ENCODE measurements around the gene TRIOBP. TPM values are rescaled to one million over a fixed set of nuclear protein-coding genes. Genes with fewer than 3 reads are reported as not detected.

TRIOBP gene
- total RNA-seq, 1 donor from 2014 or later: 49.5 TPM

DNA sequence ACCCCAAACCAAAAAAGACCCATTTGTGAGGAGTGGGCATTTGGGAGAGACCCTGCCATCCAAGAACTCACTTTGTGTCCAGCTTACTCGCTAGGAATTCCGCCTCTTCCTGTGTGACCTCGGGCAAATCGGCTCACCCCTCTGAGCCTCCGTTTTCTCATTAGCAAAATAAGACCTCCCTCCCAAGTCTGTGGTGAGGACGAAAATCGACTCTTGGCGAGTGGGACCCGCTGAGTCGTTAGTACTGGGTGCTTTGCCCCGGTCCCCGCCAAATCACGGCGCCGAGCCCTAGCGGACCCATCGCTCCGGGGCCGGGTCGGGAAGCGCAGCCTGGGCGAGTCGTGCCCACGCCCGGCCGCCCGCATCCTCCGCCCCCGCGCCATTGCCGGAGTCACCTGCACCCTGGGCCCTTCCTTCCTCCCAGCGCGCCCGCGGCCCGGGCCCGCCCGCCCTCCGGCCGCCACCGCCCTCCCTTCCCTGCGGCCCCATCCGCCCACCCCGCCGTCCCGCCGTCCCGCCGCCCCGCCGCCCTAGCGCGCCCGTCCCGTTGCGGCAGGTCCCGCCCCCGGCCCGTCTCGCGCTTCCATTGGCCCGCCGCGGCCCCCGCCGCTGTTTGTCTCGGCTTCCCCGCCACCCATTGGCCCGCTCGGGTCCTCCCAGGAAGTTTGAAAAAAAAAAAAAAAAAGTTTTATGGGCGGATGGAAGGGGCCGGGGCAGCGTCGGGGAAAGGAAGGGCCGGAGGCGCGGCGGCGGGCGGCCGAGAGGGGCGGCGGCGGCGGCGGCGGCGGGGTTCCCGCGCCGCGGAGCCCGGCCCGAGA lies 48.9 kb downstream of the TRIOBP start:
- H3K27ac Mint-ChIP-seq (ENCODE audit: unreplicated experiment): peak overlapping the region; percentile 54
- no peaks in the 10 kb centered on the region for H3K36me3 Mint-ChIP-seq (ENCODE audit: low read depth)
- H3K9me3 Mint-ChIP-seq (ENCODE audit: low read depth): no peaks in the 10 kb centered on the region
- no peak for TF ChIP-seq CTCF (IDR thresholded peaks at IDR 0.05)
- no peaks in the 10 kb centered on the region for H3K27me3 Mint-ChIP-seq (ENCODE audit: low read depth)
- no peak for DNase-seq (ENCODE audit: low spot score)
- H3K4me3 Mint-ChIP-seq (ENCODE audit: unreplicated experiment): peak overlapping the region; percentile 79
- peaks cover 62% of the 10 kb centered on the region for H3K4me1 Mint-ChIP-seq (ENCODE audit: low read depth)

DNA sequence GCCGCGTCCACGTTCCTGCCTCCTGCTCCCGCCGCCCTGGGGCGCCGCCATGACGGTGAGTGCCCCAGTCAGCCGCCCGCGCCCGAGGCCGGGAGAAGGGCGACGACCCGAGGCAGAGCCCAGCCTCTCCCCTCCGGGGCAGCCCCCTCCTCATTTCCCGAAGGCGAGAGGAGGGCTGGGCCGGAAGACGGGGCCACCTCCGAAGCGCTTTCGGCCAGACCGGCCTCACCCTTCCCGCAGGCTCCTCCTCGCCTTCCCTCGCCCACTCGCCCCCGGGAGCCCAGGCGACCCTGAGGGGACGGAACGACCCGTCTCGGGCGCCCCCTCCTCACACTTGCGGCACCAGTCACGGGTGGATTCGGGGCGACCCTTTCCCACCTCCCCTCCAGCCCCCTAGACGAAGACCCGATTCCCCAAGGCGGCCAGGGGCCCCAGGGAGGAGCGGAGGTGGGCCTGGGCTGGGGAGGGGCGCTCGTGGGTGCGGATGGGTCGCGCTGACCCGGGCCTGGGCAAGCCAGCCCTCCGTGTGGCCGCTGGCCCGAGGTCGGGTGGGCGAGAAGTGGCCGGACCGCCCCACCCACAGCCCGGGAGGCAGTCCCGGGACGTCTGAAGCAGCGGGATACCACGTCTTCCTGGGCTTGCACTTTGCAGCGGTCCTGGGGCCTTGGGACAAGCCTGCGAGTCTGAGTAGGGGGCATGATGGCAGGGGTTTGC lies 49.7 kb downstream of the TRIOBP start:
- TF ChIP-seq CTCF (IDR thresholded peaks at IDR 0.05): no peak
- no peak for DNase-seq (ENCODE audit: low spot score)
- H3K4me1 Mint-ChIP-seq (ENCODE audit: low read depth): peaks cover 65% of the 10 kb centered on the region
- peak overlapping the region; percentile 79 for H3K4me3 Mint-ChIP-seq (ENCODE audit: unreplicated experiment)
- no peaks in the 10 kb centered on the region for H3K9me3 Mint-ChIP-seq (ENCODE audit: low read depth)
- H3K27me3 Mint-ChIP-seq (ENCODE audit: low read depth): no peaks in the 10 kb centered on the region
- no peak overlapping the region for H3K27ac Mint-ChIP-seq (ENCODE audit: unreplicated experiment)
- no peaks in the 10 kb centered on the region for H3K36me3 Mint-ChIP-seq (ENCODE audit: low read depth)

- TF ChIP-seq CTCF (IDR thresholded peaks at IDR 0.05): no peak
- peak overlapping the region; percentile 22 for H3K27ac Mint-ChIP-seq (ENCODE audit: unreplicated experiment)
- H3K4me1 Mint-ChIP-seq (ENCODE audit: low read depth): peaks cover 70% of the 10 kb centered on the region
- peak overlapping the region; percentile 79 for H3K4me3 Mint-ChIP-seq (ENCODE audit: unreplicated experiment)
- H3K27me3 Mint-ChIP-seq (ENCODE audit: low read depth): no peaks in the 10 kb centered on the region
- H3K36me3 Mint-ChIP-seq (ENCODE audit: low read depth): no peaks in the 10 kb centered on the region
- H3K9me3 Mint-ChIP-seq (ENCODE audit: low read depth): no peaks in the 10 kb centered on the region
- DNase-seq (ENCODE audit: low spot score): no peak
These were observed 50.3 kb downstream of the TRIOBP start for GRCh38 chr22:37747080-37747714.

GRCh38 chr22:37747715-37748100 lies 50.9 kb downstream of the TRIOBP start:
- Mint-ChIP-seq H3K9me3 (ENCODE audit: low read depth) (no peaks in the 10 kb centered on the region), H3K4me3 (ENCODE audit: unreplicated experiment) (peak overlapping the region; percentile 79), H3K27ac (ENCODE audit: unreplicated experiment) (peak overlapping the region; percentile 22), H3K4me1 (ENCODE audit: low read depth) (peaks cover 70% of the 10 kb centered on the region), H3K36me3 (ENCODE audit: low read depth) (no peaks in the 10 kb centered on the region), H3K27me3 (ENCODE audit: low read depth) (no peaks in the 10 kb centered on the region)
- no peak for DNase-seq (ENCODE audit: low spot score)
- TF ChIP-seq CTCF (IDR thresholded peaks at IDR 0.05): no peak

DNA sequence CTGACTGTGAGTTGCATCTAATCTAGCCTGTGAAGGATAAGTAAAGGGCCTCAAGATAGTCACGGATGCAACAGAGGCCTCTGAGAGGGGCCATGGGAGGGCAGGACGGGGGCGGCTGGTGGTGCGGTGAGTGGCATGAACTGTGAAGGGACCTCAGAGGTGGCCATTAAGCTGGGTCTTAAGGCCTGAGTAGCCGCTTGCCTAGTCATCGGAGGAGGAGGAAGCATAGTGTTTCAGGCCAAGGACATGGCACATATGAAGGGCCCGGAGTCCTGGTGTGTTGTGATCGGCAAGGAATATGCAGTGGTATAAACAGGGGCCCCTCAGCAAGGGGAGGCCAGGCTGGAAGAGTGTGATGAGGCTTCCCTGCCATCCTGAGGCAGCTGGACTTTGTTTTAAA lies 51.8 kb downstream of the TRIOBP start:
- peak overlapping the region; percentile 17 for H3K27ac Mint-ChIP-seq (ENCODE audit: unreplicated experiment)
- no peak for TF ChIP-seq CTCF (IDR thresholded peaks at IDR 0.05)
- no peak for DNase-seq (ENCODE audit: low spot score)
- peaks cover 70% of the 10 kb centered on the region for H3K4me1 Mint-ChIP-seq (ENCODE audit: low read depth)
- no peaks in the 10 kb centered on the region for H3K27me3 Mint-ChIP-seq (ENCODE audit: low read depth)
- no peaks in the 10 kb centered on the region for H3K9me3 Mint-ChIP-seq (ENCODE audit: low read depth)
- H3K36me3 Mint-ChIP-seq (ENCODE audit: low read depth): no peaks in the 10 kb centered on the region
- no peak overlapping the region for H3K4me3 Mint-ChIP-seq (ENCODE audit: unreplicated experiment)

Measured in chondrocyte (in vitro differentiated cells).